Measurements from ENCODE around the gene CST9.

DNA sequence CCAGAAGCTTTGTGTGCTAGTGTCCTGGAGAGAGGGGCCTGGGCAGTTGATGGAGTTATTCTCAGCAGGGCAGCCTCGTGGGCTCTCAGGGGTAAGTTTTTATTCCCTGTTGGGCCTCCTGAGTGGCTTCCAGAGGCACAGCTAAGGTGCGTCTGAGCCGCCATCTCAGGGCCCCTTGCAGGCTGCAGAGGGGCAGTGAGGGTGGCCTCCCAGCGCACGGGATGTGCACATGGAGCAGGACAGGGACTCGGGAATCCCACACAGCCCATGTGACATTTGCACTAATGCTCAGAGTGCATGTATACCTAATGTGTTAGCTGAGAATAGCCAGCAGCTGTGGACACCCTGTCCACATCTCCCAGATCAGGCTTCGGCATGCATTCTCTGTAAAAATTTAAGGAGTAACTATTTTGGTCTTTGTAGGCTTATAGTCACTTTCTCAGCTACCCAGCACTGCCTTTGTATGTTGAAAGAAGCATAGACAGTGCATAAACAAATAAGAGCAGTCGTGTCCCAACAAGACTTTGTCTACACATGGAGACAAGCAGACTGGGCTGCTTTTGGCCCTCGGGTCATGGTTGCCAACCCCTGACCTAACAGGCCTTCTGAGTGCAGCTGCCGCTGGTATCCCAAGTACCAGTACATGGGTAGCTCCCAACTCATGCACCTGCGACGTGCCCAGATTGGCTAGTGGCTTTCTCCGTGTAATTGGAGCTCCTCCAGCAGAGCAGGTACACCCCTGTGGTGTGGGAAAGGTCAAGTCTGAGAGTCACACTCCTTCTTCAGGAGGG is 18.8 kb downstream of the CST9 start:
- TF ChIP-seq TAF1 (IDR thresholded peaks at IDR 0.05; ENCODE audit: low read depth) (no peak), RAD21 (IDR thresholded peaks at IDR 0.05; ENCODE audit: low read depth) (no peak), NFIC (IDR thresholded peaks at IDR 0.05) (no peak), ZBTB7A (IDR thresholded peaks at IDR 0.05; ENCODE audit: low read depth) (no peak), EP300 (IDR thresholded peaks at IDR 0.05; ENCODE audit: borderline replicate concordance) (no peak), REST (IDR thresholded peaks at IDR 0.05; ENCODE audit: low read depth) (no peak), YY1 (IDR thresholded peaks at IDR 0.05; ENCODE audit: low read depth) (no peak), EGR1 (IDR thresholded peaks at IDR 0.05) (no peak), CREB1 (IDR thresholded peaks at IDR 0.05; ENCODE audit: low read depth) (no peak), TEAD4 (IDR thresholded peaks at IDR 0.05) (no peak), FOXM1 (IDR thresholded peaks at IDR 0.05; ENCODE audit: borderline replicate concordance, low read depth) (no peak), CEBPB (IDR thresholded peaks at IDR 0.05) (no peak), MAX (IDR thresholded peaks at IDR 0.05) (no peak)
- TF ChIP-seq, protein P1, sequence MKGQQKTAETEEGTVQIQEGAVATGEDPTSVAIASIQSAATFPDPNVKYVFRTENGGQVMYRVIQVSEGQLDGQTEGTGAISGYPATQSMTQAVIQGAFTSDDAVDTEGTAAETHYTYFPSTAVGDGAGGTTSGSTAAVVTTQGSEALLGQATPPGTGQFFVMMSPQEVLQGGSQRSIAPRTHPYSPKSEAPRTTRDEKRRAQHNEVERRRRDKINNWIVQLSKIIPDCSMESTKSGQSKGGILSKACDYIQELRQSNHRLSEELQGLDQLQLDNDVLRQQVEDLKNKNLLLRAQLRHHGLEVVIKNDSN (IDR thresholded peaks at IDR 0.05), result no peak

Data from Ishikawa (cell line).